GM21447 (cell line): Measurements from ENCODE around the gene PLEK2.
"Not testable (repeated sequence)": the region's sequence is repeated elsewhere in the genome, so short reads cannot be mapped to it uniquely, and the experiment has no call there.

ENCODE experiments used
- ATAC-seq: cut with Tn5 transposase; IDR thresholded peaks from one replicate; pipeline ENCODE4 v1.9.1; 2021; ENCODE audit not compliant: unreplicated experiment

PLEK2 gene

GRCh38 chr14:67360470-67361206 lies 51.3 kb downstream of the PLEK2 start:
- peak; percentile 25 for ATAC-seq

- peak; percentile 93 for ATAC-seq
Observed at GRCh38 chr14:67359775-67360469, 52.0 kb downstream of the PLEK2 start, which contains the start of the genes ATP6V1D and EIF2S1. TSS of gene ATP6V1D (minus strand) at chr14:67359804. CDS start at chr14:67359698, 106 bp downstream. TSS of gene EIF2S1 (plus strand) at chr14:67360328. CDS start at chr14:67364768, 4,440 bp downstream.

- ATAC-seq: no peak
Observed at GRCh38 chr14:67358924-67359774, 52.8 kb downstream of the PLEK2 start.

- ATAC-seq: no peak
Observed at GRCh38 chr14:67357969-67358354, 54.0 kb downstream of the PLEK2 start.

GRCh38 chr14:67357186-67357968 lies 54.6 kb downstream of the PLEK2 start:
- no peak for ATAC-seq

- ATAC-seq: no peak
Observed at GRCh38 chr14:67352055-67352454, 59.9 kb downstream of the PLEK2 start.

- ATAC-seq: no peak
Observed at GRCh38 chr14:67345583-67345982, 66.4 kb downstream of the PLEK2 start.

- no peak for ATAC-seq
Observed at GRCh38 chr14:67343601-67344230, 68.2 kb downstream of the PLEK2 start.

GRCh38 chr14:67341231-67341630 lies 70.7 kb downstream of the PLEK2 start:
- not testable (repeated sequence) for ATAC-seq
